ENCODE data around the gene ZNF236. TPM values are rescaled to one million over a fixed set of nuclear protein-coding genes. Genes with fewer than 3 reads are reported as not detected.

ZNF236 gene
- total RNA-seq, 1 donor from 2014 or later, result 9.7 TPM

DNA sequence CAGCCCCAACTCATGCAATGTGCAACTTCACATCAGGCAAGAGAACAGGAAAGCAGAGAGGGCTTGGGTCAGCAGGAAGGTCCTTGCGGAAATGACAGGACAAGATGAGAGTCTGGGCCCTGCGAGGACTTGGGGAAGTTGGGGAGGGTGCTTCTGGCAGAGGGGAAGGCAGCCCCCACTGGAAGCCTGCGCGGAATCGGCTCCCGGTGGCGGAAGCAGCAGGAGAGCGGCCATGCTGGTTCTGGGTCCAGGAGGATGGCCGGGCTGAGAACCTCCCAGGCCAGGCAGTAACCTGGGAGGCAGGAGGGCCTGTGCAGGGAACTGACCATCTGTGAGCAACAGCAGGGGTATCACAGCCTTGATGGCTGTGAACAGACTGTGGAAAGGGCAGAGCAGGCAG lies 197.3 kb downstream of the ZNF236 start:
- H3K9me3 ChIP-seq, result no peaks in the 10 kb centered on the region
- no peaks in the 10 kb centered on the region for H3K27me3 ChIP-seq
- no peak overlapping the region for H3K27ac ChIP-seq
- TF ChIP-seq, protein P1, sequence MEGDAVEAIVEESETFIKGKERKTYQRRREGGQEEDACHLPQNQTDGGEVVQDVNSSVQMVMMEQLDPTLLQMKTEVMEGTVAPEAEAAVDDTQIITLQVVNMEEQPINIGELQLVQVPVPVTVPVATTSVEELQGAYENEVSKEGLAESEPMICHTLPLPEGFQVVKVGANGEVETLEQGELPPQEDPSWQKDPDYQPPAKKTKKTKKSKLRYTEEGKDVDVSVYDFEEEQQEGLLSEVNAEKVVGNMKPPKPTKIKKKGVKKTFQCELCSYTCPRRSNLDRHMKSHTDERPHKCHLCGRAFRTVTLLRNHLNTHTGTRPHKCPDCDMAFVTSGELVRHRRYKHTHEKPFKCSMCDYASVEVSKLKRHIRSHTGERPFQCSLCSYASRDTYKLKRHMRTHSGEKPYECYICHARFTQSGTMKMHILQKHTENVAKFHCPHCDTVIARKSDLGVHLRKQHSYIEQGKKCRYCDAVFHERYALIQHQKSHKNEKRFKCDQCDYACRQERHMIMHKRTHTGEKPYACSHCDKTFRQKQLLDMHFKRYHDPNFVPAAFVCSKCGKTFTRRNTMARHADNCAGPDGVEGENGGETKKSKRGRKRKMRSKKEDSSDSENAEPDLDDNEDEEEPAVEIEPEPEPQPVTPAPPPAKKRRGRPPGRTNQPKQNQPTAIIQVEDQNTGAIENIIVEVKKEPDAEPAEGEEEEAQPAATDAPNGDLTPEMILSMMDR (IDR thresholded peaks at IDR 0.05), result no peak
- no peak for DNase-seq (ENCODE audit: low spot score in 2 of 2)
- H3K4me1 ChIP-seq, result peaks cover 0 to under 1% of the 10 kb centered on the region in 2 donors
- no peak overlapping the region for H3K4me3 ChIP-seq
- intact Hi-C loops (cut with DNase I), result no loop called here
- H3K36me3 ChIP-seq, result peaks cover 7 to 8% of the 10 kb centered on the region in 2 donors

Data from ascending aorta (tissue), 2 donors.